MM.1S (cell line): ENCODE data around the gene MYO16.

Experiments used
- EZH2 ChIP-seq: fragments of 300-600 bp; sonication (generic); optimal IDR thresholded peaks from 2 replicates; pipeline ENCODE3; 2017; ENCODE audit warnings: low read depth, mild to moderate bottlenecking, antibody characterized with exemption, low read length, mixed read lengths
- EZH2phosphoT487 ChIP-seq: fragments of 300-600 bp; sonication (generic); IDR thresholded peaks from 2 replicates; pipeline ENCODE4 v1.6.1; 2018; ENCODE audit warnings: antibody characterized with exemption, low read length
- TF ChIP-seq, protein P1 (sequence below): fragments of 300-600 bp; sonication (generic); IDR thresholded peaks from 2 replicates; pipeline ENCODE4 v1.5.1; 2016; ENCODE audit warnings: antibody characterized with exemption, low read length, mixed read lengths

DNA sequence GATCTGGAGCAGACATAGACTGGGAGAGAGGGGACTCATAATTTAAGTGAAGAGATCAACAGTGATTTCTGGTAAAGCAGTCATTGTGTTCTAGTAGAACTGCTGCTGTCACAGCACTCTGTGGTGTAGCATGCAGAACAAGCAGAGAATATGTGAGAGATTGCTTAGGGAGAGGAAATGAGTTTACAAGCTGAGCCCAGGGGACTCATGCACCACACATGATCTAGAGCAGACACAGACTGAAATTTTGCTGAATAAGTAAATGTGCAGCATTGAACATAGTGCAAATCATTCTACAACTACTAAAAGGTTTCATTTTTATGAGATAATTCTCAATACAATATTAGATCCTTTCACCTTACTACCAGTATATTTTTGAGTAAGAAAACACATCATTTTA lies 125.7 kb downstream of the MYO16 start:
- TF ChIP-seq, protein P1, sequence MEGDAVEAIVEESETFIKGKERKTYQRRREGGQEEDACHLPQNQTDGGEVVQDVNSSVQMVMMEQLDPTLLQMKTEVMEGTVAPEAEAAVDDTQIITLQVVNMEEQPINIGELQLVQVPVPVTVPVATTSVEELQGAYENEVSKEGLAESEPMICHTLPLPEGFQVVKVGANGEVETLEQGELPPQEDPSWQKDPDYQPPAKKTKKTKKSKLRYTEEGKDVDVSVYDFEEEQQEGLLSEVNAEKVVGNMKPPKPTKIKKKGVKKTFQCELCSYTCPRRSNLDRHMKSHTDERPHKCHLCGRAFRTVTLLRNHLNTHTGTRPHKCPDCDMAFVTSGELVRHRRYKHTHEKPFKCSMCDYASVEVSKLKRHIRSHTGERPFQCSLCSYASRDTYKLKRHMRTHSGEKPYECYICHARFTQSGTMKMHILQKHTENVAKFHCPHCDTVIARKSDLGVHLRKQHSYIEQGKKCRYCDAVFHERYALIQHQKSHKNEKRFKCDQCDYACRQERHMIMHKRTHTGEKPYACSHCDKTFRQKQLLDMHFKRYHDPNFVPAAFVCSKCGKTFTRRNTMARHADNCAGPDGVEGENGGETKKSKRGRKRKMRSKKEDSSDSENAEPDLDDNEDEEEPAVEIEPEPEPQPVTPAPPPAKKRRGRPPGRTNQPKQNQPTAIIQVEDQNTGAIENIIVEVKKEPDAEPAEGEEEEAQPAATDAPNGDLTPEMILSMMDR: no peak
- TF ChIP-seq EZH2: no peak
- no peak for TF ChIP-seq EZH2phosphoT487
